VCaP (cell line): ENCODE data around the gene LPP.

ENCODE experiments used
- H3K27ac ChIP-seq: fragments of 450-650 bp; 2 replicates; pipeline ENCODE4 v1.5.1; 2017
- CTCF ChIP-seq: fragments of 450-650 bp; conservative IDR thresholded peaks from 2 replicates; pipeline ENCODE4 v1.5.1; 2017; ENCODE audit warnings: mild to moderate bottlenecking, moderate library complexity

LPP gene

GRCh38 chr3:188469228-188469885 is 315.4 kb downstream of the LPP start:
- H3K27ac ChIP-seq, result no peak overlapping the region
- TF ChIP-seq CTCF, result no peak

- H3K27ac ChIP-seq, result no peak overlapping the region
- no peak for TF ChIP-seq CTCF
These were observed 316.7 kb downstream of the LPP start for GRCh38 chr3:188470508-188471130.

GRCh38 chr3:188471723-188472122 is 317.8 kb downstream of the LPP start:
- no peak for TF ChIP-seq CTCF
- no peak overlapping the region for H3K27ac ChIP-seq

DNA sequence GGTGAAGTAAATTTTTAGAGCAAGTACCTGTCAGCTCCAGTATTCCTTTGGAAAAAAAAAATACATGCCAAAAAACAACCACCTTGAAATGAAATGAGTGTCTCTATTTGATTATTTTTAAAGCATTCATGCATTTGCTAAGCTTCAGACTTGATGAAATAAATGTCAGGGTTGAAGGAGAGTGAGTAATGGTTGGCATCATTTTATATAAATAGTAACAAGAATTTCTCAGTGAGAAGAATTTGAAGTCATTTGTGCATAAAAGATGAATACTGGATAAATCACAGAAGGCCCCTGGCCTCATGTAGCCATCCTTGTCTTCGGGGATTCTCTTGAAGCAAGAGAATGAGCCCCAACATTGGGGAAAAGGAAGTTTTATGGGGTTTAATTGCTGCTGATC is 318.4 kb downstream of the LPP start:
- H3K27ac ChIP-seq, result no peak overlapping the region
- TF ChIP-seq CTCF, result no peak

DNA sequence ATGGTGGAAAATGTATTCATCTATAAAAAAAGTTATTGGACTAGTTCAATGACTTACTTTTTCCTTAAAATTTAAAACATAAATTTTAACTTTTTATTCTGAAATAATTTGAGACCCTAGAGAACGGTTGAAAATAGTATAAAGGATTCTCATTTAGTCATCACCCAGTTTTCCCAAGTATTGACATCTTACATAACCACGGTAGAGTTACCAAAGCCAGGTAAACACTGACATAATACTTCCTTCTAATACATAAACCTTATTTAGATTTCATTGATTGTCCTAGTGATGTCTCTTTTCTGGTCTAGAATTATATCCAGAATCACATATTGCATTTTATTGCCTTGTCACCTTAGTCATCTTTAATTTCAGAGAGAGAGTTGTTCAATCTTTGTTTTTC is 319.1 kb downstream of the LPP start:
- no peak for TF ChIP-seq CTCF
- no peak overlapping the region for H3K27ac ChIP-seq

DNA sequence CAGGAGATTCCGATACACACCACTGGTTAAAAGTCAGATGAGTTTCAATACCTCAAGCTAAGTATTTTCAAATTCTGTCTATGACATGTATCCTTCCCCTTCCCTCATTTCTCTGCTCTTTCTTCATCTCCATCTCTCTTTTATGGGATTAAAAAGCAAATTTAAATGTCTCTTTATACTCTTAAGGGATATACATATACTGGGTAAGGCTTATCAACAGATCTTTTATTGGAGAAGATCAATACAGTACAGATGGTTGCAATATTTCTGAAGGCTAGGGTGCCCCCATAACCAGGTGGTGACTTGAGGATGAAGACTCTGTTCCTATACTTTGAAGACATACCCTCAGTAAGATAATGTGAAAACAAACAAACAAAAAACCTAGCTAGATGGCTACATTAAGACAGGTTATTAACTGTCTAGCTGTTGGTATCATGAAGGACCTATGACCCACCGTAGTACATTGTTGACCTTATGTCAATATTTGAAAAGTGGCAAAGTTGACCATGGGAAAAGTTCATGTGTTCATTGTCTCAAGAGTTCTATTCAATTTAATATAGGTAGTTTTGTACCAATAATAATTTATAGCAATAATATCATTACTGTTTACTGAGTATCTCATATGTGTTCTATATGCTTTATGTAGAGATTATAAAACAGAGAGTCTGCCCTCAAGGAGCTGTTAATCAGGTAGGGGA is 319.8 kb downstream of the LPP start:
- no peak overlapping the region for H3K27ac ChIP-seq
- no peak for TF ChIP-seq CTCF

DNA sequence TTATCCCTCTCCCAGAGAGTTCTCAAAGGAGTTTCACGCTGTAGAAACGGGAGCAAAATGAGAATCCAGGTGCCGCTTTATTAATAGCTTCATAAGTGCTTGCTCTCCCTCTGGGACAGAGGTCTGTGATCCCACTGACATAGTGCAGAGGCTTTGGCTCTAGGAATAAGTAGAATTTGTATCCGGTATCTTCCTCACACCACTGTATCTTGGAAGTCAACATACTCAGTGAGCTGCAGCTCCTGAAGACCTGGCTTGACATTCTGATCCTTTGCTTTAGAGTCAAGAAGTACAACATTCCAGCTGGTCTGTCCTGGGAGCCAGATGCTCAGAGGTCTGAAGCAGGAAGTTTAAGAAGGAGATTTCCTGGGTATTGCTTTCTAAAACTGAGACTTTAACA is 323.0 kb downstream of the LPP start:
- TF ChIP-seq CTCF, result no peak
- no peak overlapping the region for H3K27ac ChIP-seq
